Stimulated activated CD4-positive, alpha-beta T cell treated with anti-CD3 and anti-CD28 coated beads, Interleukin-15, amount 100 ng/mL, for 1 hour (primary cell): ENCODE results near the gene POC1A.

Experiments used
- DNase-seq, 2 donors: peaks; one replicate each; pipeline ENCODE4 v3.0.0-alpha.2; 2020; ENCODE audit warnings: low read depth in 1 of 2, low spot score in 1 of 2

The POC1A gene

DNA sequence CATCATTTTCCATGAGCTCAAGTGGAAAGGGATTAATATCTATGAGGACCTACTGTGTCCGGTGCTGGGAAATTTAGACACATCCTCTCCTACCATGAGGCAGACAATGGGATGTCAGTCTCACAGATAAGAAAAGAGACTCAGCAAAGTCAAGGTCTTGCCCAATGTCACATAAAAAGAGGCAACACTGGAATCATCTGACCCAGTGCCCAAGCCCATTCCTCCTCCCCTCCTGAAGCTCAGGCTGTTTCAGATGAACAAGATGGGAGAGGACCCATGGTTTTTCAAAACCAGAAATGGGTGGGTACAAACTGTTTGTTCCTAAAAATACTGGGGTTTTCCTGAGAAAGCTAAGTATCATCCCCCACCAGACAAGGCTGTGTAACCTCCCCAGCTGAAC is 22.2 kb downstream of the POC1A start:
- no peak for DNase-seq

DNA sequence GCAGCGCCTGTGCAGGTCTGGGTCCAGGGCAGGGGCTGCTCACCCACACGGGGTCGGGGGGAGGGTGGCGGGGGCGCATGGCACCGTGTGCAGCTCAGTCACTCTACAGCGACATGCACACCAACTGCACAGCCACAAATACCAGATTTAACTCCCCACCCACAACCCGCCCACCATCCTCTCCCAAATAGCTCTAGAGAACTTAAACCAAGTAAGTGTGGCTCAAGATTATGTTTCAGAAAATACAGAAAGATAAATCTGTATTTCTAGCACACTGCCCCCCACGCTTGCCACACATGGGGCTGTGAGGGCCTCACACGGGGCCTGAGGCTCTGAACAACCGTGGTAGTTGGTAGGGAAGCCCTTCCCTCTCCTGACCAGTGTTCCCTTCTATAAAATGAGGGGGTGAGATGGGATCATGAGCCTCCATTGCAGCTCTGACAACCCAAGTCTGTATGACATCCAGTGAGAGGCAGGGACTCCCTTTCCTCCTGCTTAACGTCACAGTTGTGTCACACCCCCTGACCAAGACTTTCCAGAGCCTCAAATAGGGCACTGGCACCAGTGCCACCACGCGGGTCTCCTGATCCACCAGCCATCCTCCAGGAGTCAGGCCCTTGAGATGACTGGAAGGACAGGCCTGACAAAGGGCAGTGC is 23.1 kb downstream of the POC1A start:
- DNase-seq, result no peak

DNA sequence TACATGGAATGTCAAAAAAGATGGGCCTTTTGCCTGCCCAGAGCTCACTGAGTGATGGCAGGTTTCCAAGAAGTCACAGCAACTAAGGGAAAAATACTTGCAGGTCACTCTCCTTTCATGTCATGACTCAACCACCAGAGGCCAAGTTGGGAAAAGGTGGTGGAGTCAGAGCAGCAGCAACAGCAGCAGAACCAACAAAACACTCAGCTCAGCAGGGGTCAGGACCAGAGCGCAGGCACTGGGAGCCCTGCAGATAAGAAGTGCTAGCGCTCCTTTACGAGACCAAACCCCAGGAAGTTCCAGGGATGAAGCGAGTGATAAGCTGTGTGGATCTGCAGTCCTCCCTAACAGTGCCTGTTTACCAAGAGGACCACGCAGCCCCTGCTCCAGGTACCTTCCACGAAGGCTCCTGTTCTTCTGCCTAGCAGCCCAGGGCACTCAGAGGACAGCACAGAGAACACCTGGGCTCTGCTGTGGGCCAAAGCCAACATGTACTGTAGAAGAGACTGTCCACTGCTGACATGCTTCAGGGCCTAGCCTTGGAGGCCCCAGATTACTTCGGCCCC is 26.0 kb downstream of the POC1A start:
- DNase-seq, result no peak

DNA sequence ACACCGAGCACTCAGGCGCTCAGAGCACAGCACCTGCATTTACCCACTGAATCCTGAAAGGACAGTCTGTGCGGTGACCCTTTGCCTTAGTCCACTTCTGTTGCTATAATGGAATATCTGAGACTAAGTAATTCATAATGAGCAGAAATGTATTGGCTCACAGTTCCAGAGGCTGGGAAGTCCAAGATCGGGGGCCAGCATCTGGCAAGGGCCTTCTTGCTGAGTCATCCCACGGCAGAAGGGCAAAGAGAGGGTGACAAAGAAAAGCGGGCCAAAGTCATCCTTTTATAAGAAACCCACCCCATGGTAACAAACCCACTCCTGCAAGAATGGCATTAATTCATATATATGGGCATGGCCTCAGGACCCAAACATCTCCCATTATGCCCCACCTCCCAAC is 27.7 kb downstream of the POC1A start:
- no peak for DNase-seq

DNA sequence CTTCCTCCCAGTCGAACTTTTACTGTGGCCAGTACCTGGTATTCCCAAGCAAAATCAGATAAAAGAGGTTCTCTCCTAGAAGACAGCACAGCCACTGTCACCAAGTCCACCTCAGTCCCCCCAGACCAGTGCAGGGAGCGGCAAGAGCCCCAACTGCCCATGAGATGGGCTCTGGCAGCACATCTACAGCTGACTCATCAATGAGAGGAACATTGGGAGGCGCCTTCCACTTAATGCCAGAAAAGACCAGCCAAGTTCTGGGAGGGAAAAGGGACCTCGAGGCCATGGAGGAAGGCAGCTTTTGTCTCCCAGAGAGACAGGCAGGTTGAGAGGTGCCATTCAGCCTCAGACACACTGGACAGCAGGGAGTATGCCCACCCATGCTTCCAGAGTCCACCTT is 28.2 kb downstream of the POC1A start:
- DNase-seq, result no peak

DNA sequence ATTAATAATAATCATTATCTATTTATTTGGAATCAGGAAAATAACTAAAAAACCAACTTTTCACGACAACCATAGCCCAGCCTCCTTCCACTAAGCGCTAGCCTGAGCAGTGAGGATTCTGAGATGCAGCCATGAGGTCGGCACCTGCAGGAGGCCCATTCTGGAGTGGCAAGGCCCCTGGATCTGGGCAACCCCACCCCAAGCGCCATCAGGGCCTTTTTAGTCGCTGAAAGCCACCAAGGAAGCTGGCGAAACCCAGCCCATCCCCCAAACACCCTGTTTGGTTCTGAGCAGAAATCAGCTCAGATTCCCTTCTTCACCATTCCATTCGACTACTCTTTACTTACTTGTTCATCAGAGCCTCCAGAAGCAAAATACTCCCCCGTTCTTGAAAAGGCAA is 29.5 kb downstream of the POC1A start:
- DNase-seq, result no peak

DNA sequence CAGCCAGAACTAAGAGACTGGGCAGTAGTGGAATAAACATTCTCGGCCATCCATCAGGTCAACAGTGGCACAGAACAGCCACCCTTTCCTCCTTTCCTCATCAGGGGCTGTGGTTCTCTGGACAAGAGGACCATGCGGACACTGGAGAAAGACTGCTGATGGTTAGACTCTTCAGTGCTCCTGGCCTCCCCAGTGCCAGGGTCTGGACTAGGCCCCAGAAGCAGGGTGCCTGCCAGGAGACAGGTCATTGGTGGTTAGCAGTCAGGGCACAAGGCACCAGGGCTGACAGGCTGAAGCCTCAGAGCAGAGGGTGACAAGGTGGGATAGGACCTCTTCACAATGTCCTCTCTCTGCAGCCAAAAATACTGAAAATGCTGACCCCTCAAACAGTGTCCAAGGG is 30.1 kb downstream of the POC1A start:
- DNase-seq, result no peak

DNA sequence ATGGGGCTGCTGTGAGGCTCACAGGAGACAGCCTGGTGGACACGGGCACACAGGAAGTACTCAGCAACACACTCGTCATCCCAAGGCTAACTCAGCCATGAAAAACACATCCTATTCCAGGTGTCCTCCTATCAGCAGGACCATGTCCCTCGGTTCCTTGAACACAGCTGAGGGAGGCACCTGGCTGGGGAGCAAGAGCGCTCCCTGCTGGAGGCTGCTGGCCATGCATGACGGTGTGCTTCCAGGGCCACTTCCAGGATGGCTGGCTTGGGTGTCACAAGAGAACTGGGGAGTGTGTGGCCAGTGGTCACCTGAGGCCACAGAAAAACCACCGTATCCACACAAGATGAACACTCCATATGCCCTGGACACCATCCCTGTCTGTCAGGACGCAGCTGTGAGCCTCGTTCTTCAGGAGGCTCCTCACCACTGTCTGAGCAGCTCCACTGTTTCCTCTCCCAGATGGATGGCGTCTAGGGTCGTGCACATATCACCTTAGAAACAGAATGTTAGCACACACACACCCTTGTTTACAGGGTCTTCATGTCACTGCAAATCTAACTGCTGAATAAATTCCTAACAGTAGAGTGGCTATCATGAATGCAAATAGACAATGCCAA is 31.0 kb downstream of the POC1A start:
- DNase-seq, result peak; percentile 53 to 68

DNA sequence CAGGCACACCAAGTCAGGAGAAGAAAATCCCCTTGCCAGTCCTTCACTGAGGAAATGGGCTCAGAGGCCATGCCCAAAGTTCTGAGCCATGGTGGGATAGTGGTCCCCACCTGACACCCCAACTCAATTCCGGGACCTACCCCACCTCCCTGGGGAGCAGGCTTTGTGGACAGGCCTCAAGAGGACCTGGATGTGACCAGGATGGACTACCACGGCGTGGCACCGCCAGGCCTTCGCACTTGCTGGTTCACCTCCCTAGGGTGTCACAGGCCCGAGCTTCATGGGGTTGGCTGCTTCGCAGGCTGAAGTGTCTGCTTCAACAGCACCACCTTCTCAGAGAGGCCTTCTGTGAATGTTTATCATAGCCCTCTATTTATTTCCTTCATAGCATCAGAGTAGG is 31.7 kb downstream of the POC1A start:
- DNase-seq, result no peak

DNA sequence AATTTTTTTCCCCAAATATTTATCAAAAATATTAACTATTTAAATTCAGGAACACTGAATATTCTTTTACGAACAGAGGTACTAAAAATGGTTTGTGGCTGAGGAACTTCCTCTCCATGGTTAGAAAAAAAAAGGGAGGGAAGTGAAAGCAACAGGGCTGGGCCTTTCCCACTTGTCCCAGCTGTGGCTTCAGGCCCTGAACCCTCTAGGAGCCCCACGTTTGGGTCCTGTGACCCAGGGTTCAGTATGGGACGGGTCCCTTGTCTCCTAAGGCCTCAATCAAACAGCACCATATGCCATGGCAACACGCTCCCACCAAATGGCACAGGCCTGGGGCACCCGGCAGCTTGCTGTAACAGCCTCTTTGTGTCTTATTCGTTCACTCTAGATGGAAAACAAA is 32.4 kb downstream of the POC1A start:
- DNase-seq, result no peak

DNA sequence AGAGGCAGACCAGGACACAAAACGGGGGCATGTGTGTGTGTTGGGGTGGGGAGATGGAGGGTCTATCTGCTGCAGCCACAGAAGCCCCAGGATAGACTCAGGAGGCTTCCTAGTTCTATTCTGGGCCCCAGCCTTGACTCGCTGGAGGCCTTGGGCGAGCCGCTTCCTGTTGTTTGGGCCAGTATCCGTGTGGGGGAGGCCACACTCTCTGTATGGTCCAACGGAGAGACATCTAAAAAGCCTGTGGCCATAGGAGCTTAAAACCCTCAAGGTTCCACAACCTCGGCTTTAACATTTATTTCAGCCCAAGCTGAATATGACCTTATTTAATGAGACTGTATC is 32.8 kb downstream of the POC1A start:
- DNase-seq, result no peak

DNA sequence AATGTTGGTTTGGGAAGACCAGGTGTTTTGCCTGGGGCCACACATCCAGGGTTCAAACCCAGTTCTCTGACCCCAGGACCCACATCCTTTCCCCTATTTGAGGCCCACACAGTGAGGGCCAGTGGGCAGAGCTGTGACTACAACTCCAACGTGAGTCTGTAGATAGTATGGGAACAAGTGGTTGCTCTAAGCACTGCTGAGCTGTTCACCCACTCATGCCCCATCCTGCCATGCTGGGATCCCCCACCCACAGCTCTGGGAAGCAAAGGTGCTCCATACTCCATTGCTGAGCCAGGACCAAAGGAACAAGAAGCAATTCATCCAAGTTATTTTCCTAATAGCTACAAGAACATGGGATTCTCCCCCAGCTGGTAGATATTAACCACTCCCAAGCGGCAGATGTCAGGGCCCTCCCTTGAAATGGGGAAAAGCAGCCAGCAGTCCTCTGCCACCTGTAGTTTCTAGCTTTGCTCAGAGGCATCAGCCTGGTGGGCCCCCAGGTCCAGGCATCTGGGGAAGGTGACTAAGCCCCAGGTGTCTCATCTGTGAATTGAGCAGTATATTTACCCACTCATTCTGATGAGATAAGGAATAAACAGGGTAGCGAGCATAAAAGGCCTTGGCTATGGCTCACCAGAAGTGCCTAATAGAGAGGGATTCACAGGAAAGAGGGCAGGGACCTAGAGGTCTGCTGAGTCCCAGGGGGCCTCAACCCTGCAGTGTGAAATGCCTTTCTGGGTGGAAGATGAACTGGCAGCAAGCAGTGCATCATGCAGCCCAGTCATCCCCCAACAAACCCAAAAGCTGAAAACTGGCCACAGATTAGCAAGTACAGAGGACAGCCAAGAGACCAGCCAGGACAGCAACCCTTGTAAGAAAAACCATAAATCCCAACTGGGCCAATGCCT is 33.4 kb downstream of the POC1A start:
- no peak for DNase-seq

DNA sequence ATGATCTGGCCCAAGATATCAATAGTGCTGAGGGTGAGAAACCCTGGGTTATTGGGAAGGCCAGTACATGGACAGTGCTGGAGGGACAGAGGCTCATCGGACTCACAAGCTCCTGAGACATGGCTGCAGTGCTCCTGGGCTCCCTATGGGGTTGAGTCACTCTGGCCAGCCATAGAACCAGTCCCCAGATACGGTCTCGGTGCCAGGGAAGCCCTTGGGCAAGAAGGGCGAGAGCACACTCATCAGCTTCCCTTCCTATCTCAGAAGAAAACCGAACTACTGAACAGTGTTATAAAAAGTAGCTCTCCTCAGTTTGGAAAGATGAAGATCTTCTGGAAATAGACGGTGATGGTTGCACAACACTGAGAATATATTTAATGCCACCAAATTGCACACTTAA is 34.4 kb downstream of the POC1A start:
- no peak for DNase-seq

DNA sequence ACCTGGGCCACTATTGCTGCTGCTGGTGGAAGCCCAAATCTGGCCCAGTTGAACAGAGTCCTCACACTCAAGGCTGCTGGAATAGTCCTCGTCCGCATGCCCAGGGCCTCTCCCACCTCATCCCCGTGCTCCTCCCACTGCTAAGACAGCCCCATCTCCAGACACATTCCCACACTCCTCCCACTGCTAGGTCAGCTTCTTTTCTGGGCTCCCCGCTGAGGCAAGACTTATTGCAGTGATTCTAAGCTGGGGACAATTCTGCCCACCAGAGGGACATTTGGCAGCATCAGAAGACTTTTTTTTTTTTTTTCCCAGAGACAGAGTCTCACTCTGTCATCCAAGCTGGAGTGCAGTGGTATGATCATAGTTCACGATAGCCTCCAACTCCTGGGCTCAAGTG is 35.1 kb downstream of the POC1A start:
- DNase-seq, result no peak

DNA sequence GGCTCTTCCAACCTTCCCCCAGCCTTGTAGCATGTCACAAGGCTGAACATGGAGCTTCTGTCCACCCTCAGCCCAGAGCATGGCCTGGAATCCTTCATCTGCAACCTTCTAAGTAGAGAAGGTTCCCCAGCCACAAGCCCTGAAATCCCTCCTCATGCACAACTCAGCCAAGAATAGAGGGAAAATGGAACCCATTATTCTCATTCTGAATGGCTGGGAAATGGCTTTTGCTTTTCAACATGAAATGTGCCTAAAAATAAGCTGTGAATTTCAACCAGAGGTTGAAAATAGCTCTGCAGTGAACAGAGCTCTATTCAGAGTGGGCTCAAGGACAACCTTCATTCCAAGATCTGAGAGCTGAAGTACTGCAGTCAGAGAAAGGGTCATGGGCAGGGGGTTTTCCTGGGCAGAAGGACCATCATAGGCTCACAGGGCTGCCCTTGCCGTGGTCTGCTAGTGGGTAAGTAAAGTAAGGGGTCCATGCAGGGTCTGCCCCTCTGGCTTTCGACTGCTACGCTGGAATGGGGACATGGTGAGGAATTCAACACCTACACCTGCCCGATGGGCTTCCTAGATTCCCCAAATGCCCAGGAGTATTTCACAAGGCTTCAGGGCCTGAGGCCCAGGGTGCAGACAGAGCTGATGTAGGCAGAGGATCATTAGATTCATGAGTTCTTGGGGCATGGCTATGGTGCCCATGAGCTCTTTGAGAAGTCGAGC is 35.9 kb downstream of the POC1A start:
- DNase-seq, result no peak

DNA sequence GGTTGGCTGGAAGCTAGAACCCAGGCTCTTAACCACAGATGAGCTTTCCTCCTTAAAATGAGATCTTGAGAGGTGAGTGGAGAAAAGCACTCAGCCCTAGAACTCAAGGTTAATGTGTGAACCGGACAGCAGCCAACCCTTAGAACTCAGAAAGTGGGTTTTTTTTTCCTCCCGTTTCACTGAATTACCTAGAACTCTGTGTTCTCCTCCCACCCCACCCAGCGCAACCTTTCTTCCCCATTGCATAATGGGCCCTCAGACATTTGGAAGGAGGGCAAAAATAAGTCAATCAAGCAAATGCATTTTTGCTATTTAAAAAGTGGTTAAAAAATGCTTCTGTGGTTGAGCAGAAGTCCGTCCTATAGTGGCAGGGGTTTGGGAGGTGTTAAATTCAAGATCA is 36.7 kb downstream of the POC1A start:
- no peak for DNase-seq

DNA sequence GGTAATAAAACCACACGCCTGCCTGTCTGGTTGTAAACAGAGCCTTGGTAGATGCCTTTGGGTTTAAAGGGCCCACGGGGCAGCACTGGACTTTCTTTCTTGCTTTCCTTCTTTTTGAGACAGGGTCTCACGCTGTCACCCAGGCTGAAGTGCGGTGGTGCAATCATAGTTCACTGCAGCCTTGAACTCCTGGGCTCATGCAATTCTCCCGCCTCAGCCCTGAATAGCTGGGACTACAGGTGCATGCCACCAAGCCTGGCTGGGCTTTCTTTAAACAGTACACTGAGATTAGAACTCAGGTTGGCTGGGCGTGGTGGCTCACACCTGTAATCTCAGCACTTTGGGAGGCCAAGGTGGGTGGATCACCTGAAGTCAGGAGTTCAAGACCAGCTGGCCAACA is 42.2 kb downstream of the POC1A start:
- no peak for DNase-seq

DNA sequence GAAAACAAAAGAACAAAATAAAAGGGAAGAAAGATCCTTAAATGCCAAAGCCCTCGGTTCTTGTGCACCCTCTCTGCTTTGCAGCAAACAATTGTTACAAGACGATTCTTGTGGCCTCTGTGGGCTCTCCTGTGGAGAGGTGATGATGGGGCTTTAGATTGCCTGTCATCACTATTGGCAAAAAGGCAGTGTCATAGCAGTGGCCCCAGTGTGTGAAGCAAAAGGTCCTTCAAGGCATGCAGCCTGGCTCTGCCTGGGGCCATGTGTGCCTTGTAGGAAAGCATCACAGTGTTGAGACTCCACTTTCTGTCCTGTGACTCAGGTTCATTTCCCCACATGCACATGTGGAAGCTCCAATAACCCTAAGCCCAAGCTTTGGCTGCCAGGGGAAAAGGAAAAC is 43.7 kb downstream of the POC1A start:
- DNase-seq, result no peak

DNA sequence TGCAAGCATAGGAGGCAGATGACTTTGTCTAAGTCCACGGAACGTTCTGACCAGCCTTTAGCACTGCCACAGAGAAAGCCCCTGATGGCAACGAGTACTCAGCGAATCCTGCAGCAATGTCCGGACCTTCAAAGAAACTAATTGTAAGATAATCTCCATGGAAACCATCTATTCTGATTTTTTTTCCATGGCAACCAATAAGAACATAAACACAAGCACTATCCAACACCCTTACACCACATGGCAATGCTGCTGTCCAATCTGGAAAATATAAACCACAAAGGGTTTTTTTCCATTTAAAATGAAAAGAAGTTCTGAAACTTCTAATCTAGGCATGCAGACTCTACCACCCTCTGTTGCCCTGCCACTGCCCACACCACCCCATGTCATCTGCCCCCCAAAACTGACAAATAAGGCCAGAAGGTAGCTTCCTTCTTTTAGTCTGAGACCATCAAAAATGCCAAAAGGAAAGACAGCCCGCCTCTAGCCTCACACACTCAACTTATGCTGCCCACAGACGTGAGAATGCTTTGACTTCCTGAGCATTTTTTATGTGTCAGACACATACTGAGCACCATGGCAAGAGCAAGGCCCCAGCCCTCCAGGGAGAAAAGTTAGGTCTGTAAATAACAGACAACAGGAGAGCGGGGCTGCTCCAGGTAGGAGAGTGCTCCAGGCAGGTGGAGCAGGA is 44.5 kb downstream of the POC1A start:
- DNase-seq, result no peak

DNA sequence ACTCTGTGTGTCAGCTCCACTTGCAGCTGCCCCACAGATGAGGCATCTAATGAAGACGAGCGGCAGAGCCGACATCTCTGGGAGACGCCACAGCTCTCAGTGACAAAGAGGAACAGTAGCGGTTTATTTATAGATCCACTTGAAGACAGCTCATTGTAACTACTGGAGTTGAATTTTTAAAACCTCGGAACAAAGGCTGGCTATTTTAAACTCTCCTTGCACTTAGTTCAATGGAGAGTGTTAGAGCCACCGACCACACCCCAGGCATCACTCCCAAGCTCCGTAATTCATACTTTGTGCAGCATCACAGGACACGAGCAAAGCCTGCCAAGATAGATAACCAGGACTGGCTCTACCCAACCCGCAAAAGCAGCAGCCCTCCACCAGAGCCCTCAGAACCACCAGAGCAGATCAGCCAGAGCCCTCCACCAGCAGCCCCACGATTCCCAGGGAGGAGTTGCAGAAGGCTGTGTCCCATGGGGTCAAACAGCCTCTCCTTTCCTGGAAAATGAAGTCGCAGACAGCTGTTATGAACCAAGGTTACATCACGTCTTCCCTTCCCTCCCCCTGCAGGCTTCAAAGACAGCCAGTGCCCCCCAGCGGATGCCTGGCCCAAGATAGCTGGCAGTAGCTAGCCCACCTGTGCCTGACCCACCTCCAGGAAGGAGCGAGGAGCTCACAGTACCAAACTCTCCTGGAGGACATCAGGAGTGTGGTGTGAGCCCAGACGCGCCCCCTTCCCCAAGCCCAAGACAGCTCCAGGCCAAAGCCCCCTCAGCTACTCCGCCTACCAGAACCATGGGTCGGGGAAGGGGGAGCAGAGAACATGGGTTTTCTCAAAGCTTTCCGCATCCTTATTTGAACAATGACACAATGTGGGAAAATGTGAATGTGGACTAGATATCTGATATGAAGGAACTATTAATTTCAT is 45.7 kb downstream of the POC1A start:
- no peak for DNase-seq
